Globus pallidus (tissue), 1 donor: ENCODE results near the gene SRPK2.

Experiments
- DNase-seq: peaks from one replicate; pipeline ENCODE4 v3.0.0-alpha.2; 2015; ENCODE audit warnings: low spot score

SRPK2 gene

GRCh38 chr7:105191331-105191730 is 197.4 kb downstream of the SRPK2 start:
- no peak for DNase-seq

DNA sequence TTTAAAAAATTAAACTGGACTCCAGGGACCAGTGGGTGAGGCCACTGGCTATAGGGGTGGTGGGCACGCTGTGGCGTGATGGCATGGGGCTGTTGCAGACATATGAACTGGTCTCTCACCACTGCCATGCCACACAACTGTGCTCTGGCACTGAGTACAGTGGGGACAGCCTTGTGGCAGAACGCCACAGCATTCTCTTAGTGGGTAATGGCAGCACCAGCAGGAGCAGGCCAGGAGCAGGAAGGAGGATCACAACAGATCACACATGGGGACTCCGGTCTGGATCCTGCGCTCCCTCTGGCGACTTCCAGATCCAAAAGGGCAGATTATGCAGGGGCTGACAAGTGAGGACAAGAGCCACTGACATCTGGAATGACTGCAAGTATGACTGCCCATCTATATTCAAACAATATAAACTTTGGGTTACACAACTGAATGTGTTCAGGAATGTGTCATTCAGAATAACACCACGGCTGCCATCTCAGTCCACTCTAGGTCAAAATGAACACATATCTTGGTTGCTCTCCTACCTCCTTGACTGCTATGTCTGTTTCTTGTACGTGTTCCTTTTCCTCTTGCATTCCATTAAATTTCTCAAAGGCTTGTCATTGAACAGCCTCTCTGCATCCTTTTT is 198.7 kb downstream of the SRPK2 start:
- DNase-seq, result no peak

DNA sequence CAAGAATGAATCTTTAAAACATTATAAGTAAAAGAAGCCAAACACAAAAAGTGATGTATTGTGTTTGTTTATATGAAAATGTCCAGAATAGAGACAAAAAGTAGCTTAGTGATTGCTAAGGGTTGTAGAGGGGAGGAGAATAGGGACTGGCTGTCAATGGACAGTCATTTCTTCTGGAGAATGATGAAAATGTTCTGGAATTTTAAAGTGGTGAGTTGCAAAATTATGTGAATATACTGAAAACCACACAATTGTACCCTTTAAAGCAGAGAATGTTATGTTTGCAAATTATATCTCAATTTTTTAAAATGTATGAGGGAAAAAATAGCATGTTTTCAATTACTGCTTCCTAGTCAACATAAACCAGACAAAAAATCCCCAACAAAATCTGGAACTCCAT is 200.5 kb downstream of the SRPK2 start:
- DNase-seq, result no peak

DNA sequence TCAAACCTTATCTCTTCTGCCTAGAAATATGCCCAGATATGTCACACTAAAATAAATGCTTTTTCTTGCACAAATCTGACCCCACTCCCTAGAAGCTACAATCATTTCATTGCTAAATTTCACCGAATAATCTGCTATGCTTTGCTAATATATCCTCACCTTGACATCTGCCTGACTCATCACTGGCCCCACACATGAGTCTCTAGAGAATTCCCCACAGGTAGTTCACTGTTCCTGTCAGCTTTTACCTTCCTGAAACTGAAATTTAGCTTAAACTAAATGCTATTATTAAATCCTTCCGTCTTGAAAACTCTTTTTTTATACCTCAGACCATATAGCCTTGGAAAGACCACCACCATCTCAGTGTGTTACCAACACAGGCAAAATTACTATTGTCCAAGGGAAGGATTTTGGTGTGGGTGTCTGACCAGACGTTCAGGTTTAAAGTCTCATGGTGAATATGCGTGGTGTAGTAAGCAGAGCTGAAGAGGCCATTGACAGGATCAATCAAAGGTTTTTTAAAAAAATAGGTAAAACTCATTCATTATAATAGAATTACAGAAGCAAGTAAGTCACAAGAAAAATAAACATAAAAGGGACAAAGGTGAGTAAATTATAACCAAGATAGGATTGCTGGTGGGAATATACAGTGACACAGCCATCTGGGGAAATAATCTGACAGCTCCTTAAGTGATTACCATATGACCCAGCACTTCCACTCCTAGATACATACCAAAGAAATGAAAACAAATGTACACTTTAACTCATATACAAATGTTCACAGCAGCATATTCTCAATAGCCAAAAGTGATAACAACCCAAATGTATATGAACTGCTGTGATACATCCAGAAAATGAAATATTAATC is 201.2 kb downstream of the SRPK2 start:
- no peak for DNase-seq

- no peak for DNase-seq
Measured at GRCh38 chr7:105185290-105186010, 203.3 kb downstream of the SRPK2 start.

- DNase-seq, result no peak
Measured at GRCh38 chr7:105180002-105180401, 208.7 kb downstream of the SRPK2 start.

DNA sequence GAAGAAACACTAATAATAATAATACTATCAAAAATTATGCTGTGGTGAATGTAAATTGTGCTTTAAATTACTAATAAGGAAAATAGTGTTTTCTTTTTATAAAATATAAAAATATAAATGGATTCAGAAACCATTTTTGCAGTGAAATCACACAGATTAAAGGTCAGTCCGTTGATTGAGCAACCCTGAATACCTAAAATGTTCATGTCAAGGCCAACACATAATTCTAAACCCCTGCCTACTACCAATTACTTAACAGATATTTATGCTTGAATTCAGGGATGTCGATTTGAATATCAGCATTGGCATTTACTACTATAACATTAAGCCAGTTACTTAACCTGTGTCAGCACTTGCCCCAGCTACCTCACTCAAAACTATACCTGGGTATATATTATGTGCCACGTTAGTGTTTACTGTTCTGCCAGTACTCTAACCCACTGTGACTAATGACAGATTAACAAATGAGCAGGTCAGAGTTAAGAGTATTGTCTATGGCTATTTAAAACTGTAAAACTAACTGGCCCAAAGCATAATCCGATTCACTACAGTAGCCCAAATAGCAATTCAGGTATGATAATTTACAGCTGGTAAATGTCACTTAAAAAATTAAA is 209.7 kb downstream of the SRPK2 start:
- DNase-seq, result no peak

GRCh38 chr7:105178177-105178576 is 210.5 kb downstream of the SRPK2 start:
- DNase-seq, result peak; percentile 76

GRCh38 chr7:105177026-105177425 is 211.7 kb downstream of the SRPK2 start:
- no peak for DNase-seq

DNA sequence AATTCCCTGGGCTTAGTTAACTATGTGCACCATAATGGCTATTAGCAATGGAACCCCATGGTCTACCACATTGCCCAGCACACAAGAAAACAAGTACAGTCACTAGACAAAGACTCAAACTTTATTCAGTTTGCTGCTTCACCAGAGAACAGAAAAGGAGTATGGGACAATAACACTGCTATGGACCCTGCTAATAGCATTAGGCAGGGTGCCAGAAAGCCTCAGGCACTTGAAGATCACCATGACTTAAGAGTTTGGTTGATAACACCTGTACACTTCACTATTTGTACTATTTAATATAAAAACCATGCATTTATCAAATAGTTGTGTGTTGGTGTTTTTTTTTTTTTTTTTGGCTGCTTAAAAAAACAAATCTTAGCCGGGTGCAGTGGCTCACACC is 215.1 kb downstream of the SRPK2 start:
- DNase-seq, result no peak

DNA sequence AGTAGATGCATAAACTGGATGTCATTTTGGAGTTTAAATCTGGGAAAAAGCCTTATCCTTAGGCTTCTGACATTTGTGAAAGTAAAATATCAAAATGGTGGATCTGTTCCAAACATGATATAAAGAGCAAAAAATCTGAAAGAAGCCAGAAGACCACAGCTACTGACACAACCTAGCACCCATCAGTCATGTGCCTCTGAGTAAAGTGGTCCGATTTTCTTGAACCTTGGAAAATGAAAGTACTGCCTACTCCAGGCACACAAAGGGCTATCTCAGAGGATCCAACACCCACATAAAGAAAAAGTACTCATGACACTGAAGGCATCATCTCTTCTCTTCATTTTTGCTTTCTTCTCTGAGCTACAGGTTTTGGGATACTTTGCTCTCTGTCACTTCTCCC is 224.0 kb downstream of the SRPK2 start:
- DNase-seq, result no peak

GRCh38 chr7:105163718-105164117 is 225.0 kb downstream of the SRPK2 start:
- DNase-seq, result no peak

- DNase-seq, result no peak
Measured at GRCh38 chr7:105161366-105161765, 227.4 kb downstream of the SRPK2 start.

DNA sequence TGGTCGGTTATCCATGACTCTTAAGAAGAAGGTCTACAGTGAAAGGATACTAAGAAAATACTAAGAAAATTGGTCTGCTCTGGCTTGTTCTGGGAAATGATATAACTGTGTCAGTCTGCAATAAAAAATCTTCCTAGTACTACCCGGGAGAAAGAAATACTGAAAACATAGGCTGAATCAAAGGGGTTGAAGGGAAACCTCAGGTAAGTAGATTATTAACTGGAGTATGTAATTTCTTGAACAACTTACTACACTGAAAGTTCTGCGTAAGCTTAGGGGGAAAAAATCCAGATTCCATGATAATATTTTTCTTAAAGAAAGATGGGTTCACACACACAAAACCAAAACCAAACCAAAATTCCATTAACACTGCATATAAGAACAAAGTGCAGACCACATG is 231.4 kb downstream of the SRPK2 start:
- no peak for DNase-seq

DNA sequence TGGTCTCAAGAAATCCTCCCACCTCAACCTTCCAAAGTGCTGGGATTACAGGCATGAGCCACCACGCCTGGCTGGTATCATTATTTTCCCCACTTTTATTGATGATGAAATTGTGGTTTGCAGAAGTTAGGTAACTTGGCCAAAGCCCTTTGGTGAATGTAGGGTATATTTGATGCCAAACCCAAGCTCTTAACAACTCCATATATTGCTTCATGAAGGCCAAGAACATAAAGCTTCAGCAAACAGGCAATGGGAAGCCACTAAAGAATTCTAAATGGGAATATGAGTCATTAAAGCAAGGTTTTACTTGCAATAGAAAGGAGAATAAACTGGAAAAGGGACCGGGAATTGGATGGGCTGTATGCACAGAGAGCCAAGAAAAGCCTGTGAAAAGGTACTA is 232.0 kb downstream of the SRPK2 start:
- no peak for DNase-seq

DNA sequence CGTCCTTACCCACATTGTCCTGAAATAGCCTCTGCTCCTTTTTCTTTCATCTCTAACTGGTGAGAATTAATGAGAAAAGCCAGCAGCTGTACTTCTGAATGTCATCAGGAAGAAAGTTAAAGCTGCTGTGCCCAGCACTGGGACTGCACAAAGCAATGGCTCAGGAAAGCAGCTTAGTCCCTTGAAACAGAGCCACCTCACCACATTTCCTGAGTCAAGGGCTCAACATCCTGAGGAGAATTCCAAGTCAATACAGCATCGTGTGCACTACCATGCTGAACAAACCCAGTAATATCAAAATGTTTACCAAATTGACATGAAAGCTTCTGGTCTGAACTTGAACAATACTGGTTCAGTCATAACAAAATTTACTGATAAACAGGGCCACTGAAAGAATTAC is 234.6 kb downstream of the SRPK2 start:
- DNase-seq, result no peak

GRCh38 chr7:105153531-105153930 is 235.2 kb downstream of the SRPK2 start:
- DNase-seq, result no peak

GRCh38 chr7:105151152-105151551 is 237.6 kb downstream of the SRPK2 start:
- DNase-seq, result no peak

DNA sequence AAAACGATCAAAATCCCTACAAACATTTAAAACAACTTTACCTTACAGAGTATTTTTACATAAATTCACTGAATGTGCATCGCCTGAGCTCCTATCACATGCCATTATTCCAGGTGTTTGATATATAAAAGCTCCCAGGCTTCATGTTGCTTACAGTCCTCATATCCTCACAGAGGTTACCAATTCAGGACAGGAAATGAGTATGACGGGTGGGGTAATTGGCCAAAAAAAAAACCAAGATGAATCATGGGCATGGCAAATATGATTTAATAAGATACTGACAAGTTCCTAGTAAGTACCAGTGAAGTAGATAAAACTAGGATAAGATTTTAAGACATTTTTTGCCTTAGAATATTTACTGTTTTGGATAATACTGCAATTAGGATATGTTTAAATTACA is 238.9 kb downstream of the SRPK2 start:
- no peak for DNase-seq

- peak; percentile 46 for DNase-seq
Measured at GRCh38 chr7:105141068-105141467, 247.7 kb downstream of the SRPK2 start.

DNA sequence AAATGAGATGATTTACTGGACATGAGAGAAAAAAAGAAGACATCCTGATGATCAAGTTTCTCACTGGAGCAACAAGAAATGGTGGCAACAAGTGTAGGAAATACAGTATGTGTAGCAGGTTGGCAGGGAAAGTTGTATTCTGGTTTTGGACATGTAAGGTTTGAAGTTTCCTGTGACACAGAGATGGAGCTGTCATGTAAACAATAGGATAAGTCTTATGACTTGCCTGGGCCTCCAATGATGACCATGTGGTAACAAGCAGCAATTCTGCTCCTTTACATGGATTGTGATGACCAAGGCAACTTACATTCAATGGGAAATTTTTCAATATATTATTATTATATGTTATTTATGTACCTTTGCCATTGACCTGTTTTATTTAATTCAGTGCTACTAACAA is 249.3 kb downstream of the SRPK2 start:
- DNase-seq, result no peak

DNA sequence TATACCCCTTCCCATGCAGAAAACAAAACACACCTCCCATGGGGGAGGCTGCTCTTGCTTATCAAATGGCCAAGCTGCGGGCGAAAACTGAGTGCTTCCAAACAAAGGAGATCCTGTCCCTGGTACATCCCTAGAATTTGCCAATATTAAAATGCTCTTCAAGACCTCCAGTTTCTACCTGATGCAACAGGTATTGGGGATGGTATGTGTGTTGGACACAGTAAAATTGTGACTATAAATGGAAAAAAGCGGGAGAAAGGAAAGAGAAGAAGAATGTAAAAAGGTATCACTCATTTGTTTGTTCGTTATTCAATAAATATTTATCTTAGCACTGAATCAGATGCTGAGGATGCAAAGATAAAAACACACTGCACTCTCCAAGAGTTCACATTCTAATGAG is 250.8 kb downstream of the SRPK2 start:
- DNase-seq, result no peak

- no peak for DNase-seq
Measured at GRCh38 chr7:105136221-105136620, 252.5 kb downstream of the SRPK2 start.
